GM12878 (cell line): ENCODE results near the gene MYH7. TPM values are rescaled to one million over a fixed set of nuclear protein-coding genes. Genes with fewer than 3 reads are reported as not detected.

ENCODE experiments used
- ATAC-seq: fragments of 200-7000 bp; cut with Tn5 transposase; 3 replicates; pipeline ENCODE4 v1.9.1; 2020; ENCODE audit warnings: mild to moderate bottlenecking, moderate library complexity
- BruUV-seq: library from RNA; stranded (reverse); fragments of 400-500 nt; replicated peaks from 2 replicates; lab custom pipeline; 2021; lab: Mats Ljungman, UMichigan
- CTCF ChIA-PET: fragments of 300-600 bp; sonication (Branson Sonifier 250); formaldehyde crosslinking; extraction: SDS; loops from one replicate; lab custom pipeline; 2021; ENCODE audit warnings: inconsistent platforms; lab: Yijun Ruan, JAX
- POLR2A ChIA-PET: fragments of 350-600 bp; formaldehyde crosslinking; extraction: SDS; loops from one replicate; lab custom pipeline; 2021; ENCODE audit warnings: inconsistent platforms; lab: Charles Lee
- RAD21 ChIA-PET: fragments of 300-600 bp; sonication (Branson Sonifier 250); formaldehyde crosslinking; loops from one replicate; lab custom pipeline; 2023; ENCODE audit warnings: antibody characterized with exemption; ENCODE audit not compliant: unreplicated experiment; lab: Charles Lee
- SMC1A ChIA-PET: fragments of 300-600 bp; sonication (Branson Sonifier 250); formaldehyde crosslinking; loops from one replicate; lab custom pipeline; 2023; ENCODE audit not compliant: unreplicated experiment, uncharacterized antibody; lab: Charles Lee
- DNase-seq: peaks from one replicate; pipeline ENCODE4 v3.0.0-alpha.2; 2011; ENCODE audit warnings: low read depth, low spot score
- FAIRE-seq: peaks from 3 replicates; lab custom pipeline; 2011; peaks lifted over from hg19 to GRCh38; lab: Jason Lieb, UNC
- H2AFZ ChIP-seq: 2 replicates; pipeline ENCODE4 v1.6.0; 2011; ENCODE audit warnings: low read depth, low read length, control low read depth; ENCODE audit not compliant: control insufficient read depth
- H3K27ac ChIP-seq: 2 replicates; pipeline ENCODE4 v1.5.1; 2011; ENCODE audit warnings: control low read depth; ENCODE audit not compliant: control insufficient read depth, insufficient read depth
- H3K27me3 ChIP-seq, 2 experiments: replicated peaks in 1 of 2; 2 replicates each; pipeline versions ENCODE4 v1.6.0 to v1.6.1; 2011; ENCODE audit warnings: low read length in 1 of 2; ENCODE audit not compliant: control insufficient read depth in 2 of 2, insufficient read depth in 2 of 2
- H3K36me3 ChIP-seq, 2 experiments: 2 replicates each; pipeline ENCODE4 v1.5.1; 2011; ENCODE audit warnings: low read length in 1 of 2; ENCODE audit not compliant: control insufficient read depth in 2 of 2, insufficient read depth in 2 of 2
- H3K4me1 ChIP-seq: 2 replicates; pipeline ENCODE4 v1.6.1; 2011; ENCODE audit warnings: mild to moderate bottlenecking, low read length, moderate library complexity, mixed read lengths; ENCODE audit not compliant: control insufficient read depth, insufficient read depth
- H3K4me2 ChIP-seq: 2 replicates; pipeline ENCODE4 v1.6.0; 2011; ENCODE audit warnings: control low read depth; ENCODE audit not compliant: control insufficient read depth, insufficient read depth
- H3K4me3 ChIP-seq: fragments of 200-600 bp; sonication (generic); 2 replicates; pipeline ENCODE4 v1.5.1; 2016
- H3K79me2 ChIP-seq: 2 replicates; pipeline ENCODE4 v1.6.0; 2011; ENCODE audit warnings: low read length; ENCODE audit not compliant: control insufficient read depth, insufficient read depth
- H3K9ac ChIP-seq: 2 replicates; pipeline ENCODE4 v1.8.0; 2011; ENCODE audit warnings: low read length, control low read depth, mixed read lengths; ENCODE audit not compliant: control insufficient read depth, insufficient read depth
- H3K9me3 ChIP-seq: replicated peaks from 3 replicates; pipeline ENCODE4 v1.5.1; 2011; ENCODE audit warnings: mild to moderate bottlenecking, low read length; ENCODE audit not compliant: control insufficient read depth, insufficient read depth
- H4K20me1 ChIP-seq: 2 replicates; pipeline ENCODE4 v1.6.0; 2011; ENCODE audit not compliant: control insufficient read depth, insufficient read depth
- BRCA1 ChIP-seq: IDR thresholded peaks from 2 replicates; pipeline ENCODE4 v1.6.1; 2011; ENCODE audit warnings: low read depth, low read length, improper control_type of control experiment
- CBX5 ChIP-seq: sonication (generic); IDR thresholded peaks from 2 replicates; pipeline ENCODE4 v1.6.1; 2016; ENCODE audit warnings: low read depth, moderate library complexity, mild to moderate bottlenecking, inconsistent platforms
- ESRRA ChIP-seq: IDR thresholded peaks from 2 replicates; pipeline ENCODE4 v1.6.1; 2012; ENCODE audit warnings: mild to moderate bottlenecking, low read length, improper control_type of control experiment
- FOXK2 ChIP-seq: fragments of 450-650 bp; IDR thresholded peaks from 2 replicates; pipeline ENCODE4 v1.6.1; 2017; ENCODE audit warnings: mild to moderate bottlenecking, moderate library complexity
- HDAC6 ChIP-seq: fragments of 200-600 bp; sonication (generic); IDR thresholded peaks from one replicate; pipeline ENCODE4 v1.8.0; 2017; ENCODE audit warnings: antibody characterized with exemption; ENCODE audit not compliant: unreplicated experiment
- MAX ChIP-seq: IDR thresholded peaks from 2 replicates; pipeline ENCODE4 v1.6.1; 2012; ENCODE audit warnings: low read depth, low read length, improper control_type of control experiment
- MEF2B ChIP-seq: fragments of 450-650 bp; IDR thresholded peaks from 2 replicates; pipeline ENCODE4 v1.6.1; 2018; ENCODE audit warnings: mild to moderate bottlenecking, moderate library complexity; ENCODE audit not compliant: partially characterized antibody, poor library complexity, severe bottlenecking
- MYB ChIP-seq: fragments of 150-350 bp; IDR thresholded peaks from 2 replicates; pipeline ENCODE4 v1.6.1; 2014; ENCODE audit warnings: mild to moderate bottlenecking, low read depth, low read length, borderline replicate concordance
- NBN ChIP-seq: fragments of 450-650 bp; IDR thresholded peaks from 2 replicates; pipeline ENCODE4 v1.6.1; 2016
- NR2F1 ChIP-seq: fragments of 450-650 bp; conservative IDR thresholded peaks from 2 replicates; pipeline ENCODE4 v1.6.1; 2017; ENCODE audit warnings: mild to moderate bottlenecking
- PBX3 ChIP-seq: IDR thresholded peaks from 2 replicates; pipeline ENCODE4 v1.6.1; 2011; ENCODE audit warnings: mild to moderate bottlenecking, low read depth, low read length, moderate library complexity; ENCODE audit not compliant: insufficient replicate concordance
- RUNX3 ChIP-seq: IDR thresholded peaks from 2 replicates; pipeline ENCODE4 v1.6.1; 2012; ENCODE audit warnings: low read length, inconsistent platforms
- SIX5 ChIP-seq: IDR thresholded peaks from 2 replicates; pipeline ENCODE4 v1.6.1; 2011; ENCODE audit warnings: mild to moderate bottlenecking, low read depth, low read length, moderate library complexity; ENCODE audit not compliant: severe bottlenecking
- YBX1 ChIP-seq: fragments of 450-650 bp; IDR thresholded peaks from 2 replicates; pipeline ENCODE4 v1.6.1; 2016; ENCODE audit warnings: antibody characterized with exemption
- in situ Hi-C: fragments of 300-500 bp; cut with MboI; formaldehyde crosslinking; loops from 9 replicates; pipeline ENCODE4 v1.14.3; 2018; ENCODE audit warnings: mixed read lengths
- intact Hi-C: fragments of 100-400 bp; cut with micrococcal nuclease; formaldehyde crosslinking; loops from one replicate; pipeline ENCODE4 v1.14.2; 2022; ENCODE audit not compliant: unreplicated experiment
- polyA plus RNA-seq, 11 experiments: library from polyadenylated mRNA; depleted of rRNA in 4 of 11; unstranded in 6 of 11; stranded (reverse) in 5 of 11; fragments of >200 nt; fragmentation: Nextera tagmentation in 4 of 11; fragmentation: Illumina TruSeq in 1 of 11; extraction: Ambion mirVana in 4 of 11; extraction: Trizol in 1 of 11; gene quantifications; 1 replicate in 1 of 11; 2 replicates in 10 of 11; pipeline versions ENCODE4 v1.2.1 to v1.2.3, GENCODE V29; 2011 to 2016; ENCODE audit warnings: inconsistent platforms in 2 of 11, missing spikeins in 2 of 11, low read depth in 1 of 11
- total RNA-seq, 4 experiments: library from RNA; depleted of rRNA in 3 of 4; stranded (reverse); fragments of >200 nt in 3 of 4; fragmentation: Illumina TruSeq in 1 of 4; extraction: Trizol in 1 of 4; gene quantifications; 2 replicates each; pipeline versions ENCODE4 v1.2.1 to v1.2.3, GENCODE V29; 2013 to 2021

MYH7 gene
- total and polyA plus RNA-seq, 10 of the 15 experiments (the other 5 are each of a cell fraction or from before 2014, with no cell fraction given) = 0.04 to 0.10 (median 0.05) TPM; not detected in 4

GRCh38 chr14:23423657-23424056 is 11.8 kb downstream of the MYH7 start (continued):
- TF ChIP-seq MAX = no peak
- TF ChIP-seq PBX3 = no peak
- no peak for TF ChIP-seq YBX1
- no peak for TF ChIP-seq MYB
- TF ChIP-seq ESRRA = no peak
- no peak for TF ChIP-seq SIX5
- no peak for TF ChIP-seq FOXK2
- no peak for TF ChIP-seq BRCA1
- TF ChIP-seq MEF2B = no peak
- TF ChIP-seq CBX5 = no peak
- TF ChIP-seq NBN = no peak

- ATAC-seq (peak; percentile 85), DNase-seq (no peak), FAIRE-seq (no peak)
- ChIA-PET SMC1A (no interaction called here), POLR2A (no interaction called here), RAD21 (no interaction called here), CTCF (interaction anchor here (1.0 kb wide), 1 partner anchor 42 kb away, joined by 3 read pairs; no protein-coding TSS in a partner anchor)
- no peaks in the 10 kb centered on the region for H4K20me1 ChIP-seq
- H3K79me2 ChIP-seq = no peaks in the 10 kb centered on the region
- no peak overlapping the region for H3K4me3 ChIP-seq
- H3K27me3 ChIP-seq = no peaks in the 10 kb centered on the region; a peak in 1 of 4 replicates
- H3K36me3 ChIP-seq = no peaks in the 10 kb centered on the region
- no peaks in the 10 kb centered on the region for H3K9me3 ChIP-seq
- TF ChIP-seq HDAC6 = no peak
- peak; percentile 55; the same call in 1 of the 2 replicates for TF ChIP-seq NR2F1
- TF ChIP-seq RUNX3 = peak; percentile 24
- H3K9ac ChIP-seq = no peak overlapping the region
- H3K4me1 ChIP-seq = no peaks in the 10 kb centered on the region
- intact Hi-C loops = no loop called here
- no TSS peak for BruUV-seq
- in situ Hi-C loops = no loop called here
- H3K4me2 ChIP-seq = no peak overlapping the region
- no peak overlapping the region for H2AFZ ChIP-seq
- no peak overlapping the region for H3K27ac ChIP-seq
Observed at GRCh38 chr14:23421594-23421993, 13.9 kb downstream of the MYH7 start.
